Thyroid gland (tissue), 4 donors: ENCODE measurements around the gene SETBP1. TPM values are rescaled to one million over a fixed set of nuclear protein-coding genes. Genes with fewer than 3 reads are reported as not detected.
A peak's percentile ranks its signal among the peaks of the same experiment; 100 is the strongest.

Experiments used
- DNase-seq, 2 donors: peaks; one replicate each; pipeline ENCODE4 v3.0.0-alpha.2; 2019
- H3K27ac ChIP-seq, 3 donors: fragments of 200-600 bp; sonication (generic); 1 replicate in 2 of 3; 2 replicates in 1 of 3; pipeline ENCODE4 v1.5.1; 2016 to 2019; ENCODE audit warnings: mild to moderate bottlenecking in 1 of 3, moderate library complexity in 1 of 3
- H3K27me3 ChIP-seq: fragments of 200-600 bp; sonication (generic); one replicate; pipeline ENCODE4 v1.5.1; 2019
- H3K36me3 ChIP-seq, 2 donors: fragments of 200-600 bp; sonication (generic); one replicate each; pipeline ENCODE4 v1.5.1; 2016 to 2019
- H3K4me1 ChIP-seq, 2 donors: fragments of 200-600 bp; sonication (generic); one replicate each; pipeline ENCODE4 v1.5.1; 2017 to 2019
- H3K4me3 ChIP-seq, 3 donors: fragments of 200-600 bp; sonication (generic); replicated peaks in 1 of 3; 1 replicate in 2 of 3; 2 replicates in 1 of 3; pipeline ENCODE4 v1.5.1; 2016; ENCODE audit warnings: mild to moderate bottlenecking in 1 of 3
- H3K9me3 ChIP-seq: fragments of 200-600 bp; sonication (generic); one replicate; pipeline ENCODE4 v1.5.1; 2017
- CTCF ChIP-seq, 6 experiments: fragments of 200-600 bp in 3 of 6; fragments of 450-650 bp in 3 of 6; sonication (generic) in 3 of 6; IDR thresholded peaks; one replicate each; pipeline ENCODE4 v1.5.1; 2016 to 2019; ENCODE audit warnings: antibody characterized with exemption in 6 of 6, mild to moderate bottlenecking in 2 of 6, inconsistent platforms in 1 of 6, moderate library complexity in 1 of 6
- POLR2A ChIP-seq, 2 donors: fragments of 450-650 bp; IDR thresholded peaks; one replicate each; pipeline ENCODE4 v1.6.1; 2017; ENCODE audit warnings: antibody characterized with exemption in 2 of 2, mild to moderate bottlenecking in 2 of 2, moderate library complexity in 1 of 2
- WGBS, 2 donors: methylation state at CpG; one replicate each; pipeline ENCODE4 v1.1.5; 2017; 5-methylcytosine and 5-hydroxymethylcytosine counted together
- intact Hi-C: fragments of 100-400 bp; cut with DNase I; formaldehyde crosslinking; loops from one replicate; pipeline ENCODE4 v1.15.1; 2023
- total RNA-seq, 4 donors: library from RNA; depleted of rRNA; stranded (reverse); fragments of >200 nt; gene quantifications; one replicate each; pipeline ENCODE4 v1.2.3, GENCODE V29; 2016

The SETBP1 gene
- total RNA-seq, 4 donors from 2014 or later, result 32.1 to 72.0 (median 42.0) TPM

- WGBS, 2 donors, result 80 to 86% methylated on average over 8 of the region's 8 CpGs
- Histone ChIP-seq H3K36me3 (no peaks in the 10 kb centered on the region), H3K27me3 (no peaks in the 10 kb centered on the region), H3K4me3 (no peak overlapping the region), H3K9me3 (no peaks in the 10 kb centered on the region), H3K27ac (peak overlapping the region in 1 of 3 donors; percentile 45), H3K4me1 (peaks cover 19 to 29% of the 10 kb centered on the region in 2 donors)
- TF ChIP-seq POLR2A (IDR thresholded peaks at IDR 0.05), result no peak
- no peak for TF ChIP-seq CTCF (IDR thresholded peaks at IDR 0.05)
- DNase-seq, result no peak
- intact Hi-C loops, result no loop called here
Observed at GRCh38 chr18:44733069-44733753, 52.5 kb downstream of the SETBP1 start.

GRCh38 chr18:44733754-44734465 lies 53.2 kb downstream of the SETBP1 start:
- H3K27me3 ChIP-seq, result no peaks in the 10 kb centered on the region
- H3K27ac ChIP-seq, result no peak overlapping the region
- peaks cover 19 to 29% of the 10 kb centered on the region in 2 donors for H3K4me1 ChIP-seq
- no peaks in the 10 kb centered on the region for H3K9me3 ChIP-seq
- no peak for DNase-seq
- TF ChIP-seq CTCF (IDR thresholded peaks at IDR 0.05), result no peak
- no peak for TF ChIP-seq POLR2A (IDR thresholded peaks at IDR 0.05)
- H3K36me3 ChIP-seq, result no peaks in the 10 kb centered on the region
- 92 to 93% methylated on average over 3 of the region's 3 CpGs for WGBS, 2 donors
- intact Hi-C loops, result no loop called here
- no peak overlapping the region for H3K4me3 ChIP-seq

- H3K4me3 ChIP-seq, result no peak overlapping the region
- TF ChIP-seq POLR2A (IDR thresholded peaks at IDR 0.05), result no peak
- no peak for TF ChIP-seq CTCF (IDR thresholded peaks at IDR 0.05)
- H3K9me3 ChIP-seq, result no peaks in the 10 kb centered on the region
- intact Hi-C loops, result no loop called here
- no peaks in the 10 kb centered on the region for H3K27me3 ChIP-seq
- no peak for DNase-seq
- no peak overlapping the region for H3K27ac ChIP-seq
- peaks cover 19 to 25% of the 10 kb centered on the region in 2 donors for H3K4me1 ChIP-seq
- H3K36me3 ChIP-seq, result no peaks in the 10 kb centered on the region
Observed at GRCh38 chr18:44735096-44735495, 54.4 kb downstream of the SETBP1 start.

GRCh38 chr18:44736664-44737380 lies 56.1 kb downstream of the SETBP1 start:
- Histone ChIP-seq H3K4me1 (peaks cover 19 to 31% of the 10 kb centered on the region in 2 donors), H3K27ac (peak overlapping the region in 2 of 3 donors; percentile 14 to 31)

More at GRCh38 chr18:44736664-44737380, 56.1 kb downstream of the SETBP1 start:
- Histone ChIP-seq H3K27me3 (no peaks in the 10 kb centered on the region), H3K36me3 (no peaks in the 10 kb centered on the region), H3K4me3 (no peak overlapping the region), H3K9me3 (no peaks in the 10 kb centered on the region)
- 81 to 90% methylated on average over 3 of the region's 3 CpGs for WGBS, 2 donors
- no peak for DNase-seq
- intact Hi-C loops, result no loop called here
- TF ChIP-seq POLR2A (IDR thresholded peaks at IDR 0.05) (no peak), CTCF (IDR thresholded peaks at IDR 0.05) (no peak)
